Embryonic facial prominence (tissue), 1 donor: Measurements from ENCODE around the gene PLSCR2.
"Not testable (repeated sequence)": the region's sequence is repeated elsewhere in the genome, so short reads cannot be mapped to it uniquely, and the experiment has no call there.

ENCODE experiments used
- DNase-seq: peaks from one replicate; pipeline ENCODE4 v3.0.0-alpha.2; 2016; ENCODE audit errors: extremely low spot score

PLSCR2 gene

GRCh38 chr3:146421819-146422759 lies 47.3 kb downstream of the PLSCR2 start:
- DNase-seq = no peak

GRCh38 chr3:146416366-146416765 lies 53.0 kb downstream of the PLSCR2 start:
- no peak for DNase-seq

- no peak for DNase-seq
These were observed 55.4 kb downstream of the PLSCR2 start for GRCh38 chr3:146414010-146414409.

- DNase-seq = not testable (repeated sequence)
These were observed 56.6 kb downstream of the PLSCR2 start for GRCh38 chr3:146412711-146413110.

GRCh38 chr3:146407956-146408355 lies 61.4 kb downstream of the PLSCR2 start:
- DNase-seq = no peak

- no peak for DNase-seq
These were observed 64.9 kb downstream of the PLSCR2 start for GRCh38 chr3:146404436-146404835.

- DNase-seq = no peak
These were observed 65.6 kb downstream of the PLSCR2 start for GRCh38 chr3:146403792-146404191.

- no peak for DNase-seq
These were observed 72.6 kb downstream of the PLSCR2 start for GRCh38 chr3:146396792-146397191.

- DNase-seq = no peak
These were observed 74.2 kb downstream of the PLSCR2 start for GRCh38 chr3:146395164-146395563.

- peak; percentile 7 for DNase-seq
These were observed 78.4 kb downstream of the PLSCR2 start for GRCh38 chr3:146390957-146391356.

- no peak for DNase-seq
These were observed 79.2 kb downstream of the PLSCR2 start for GRCh38 chr3:146390006-146390772.

GRCh38 chr3:146387566-146387965 lies 81.8 kb downstream of the PLSCR2 start:
- no peak for DNase-seq

GRCh38 chr3:146386936-146387335 lies 82.4 kb downstream of the PLSCR2 start:
- no peak for DNase-seq

- DNase-seq = no peak
These were observed 84.6 kb downstream of the PLSCR2 start for GRCh38 chr3:146384786-146385185.
